ENCODE measurements around the gene NUCB1.
A peak's percentile ranks its signal among the peaks of the same experiment; 100 is the strongest.
"Not testable (repeated sequence)": the region's sequence is repeated elsewhere in the genome, so short reads cannot be mapped to it uniquely, and the experiment has no call there.

Gene NUCB1

DNA sequence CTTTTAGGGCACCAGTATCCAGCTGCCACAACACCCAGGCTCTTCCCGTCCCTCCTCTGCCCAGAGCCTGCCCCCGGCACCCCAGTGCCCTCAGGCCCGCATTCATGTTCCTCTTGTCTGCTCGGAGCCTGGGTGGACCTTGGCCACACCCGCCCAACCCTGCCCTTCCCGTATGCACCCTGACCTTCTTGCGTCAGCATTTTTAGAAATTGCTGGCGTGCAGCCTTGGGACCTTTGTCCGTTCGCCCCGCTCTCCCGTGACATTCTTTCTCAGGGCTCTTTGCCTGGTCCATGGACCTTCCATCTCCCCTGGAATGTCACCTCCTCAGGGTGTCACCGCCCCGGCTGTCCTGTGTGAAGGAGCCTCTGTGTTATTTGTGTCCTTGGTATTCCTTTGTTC is 7.6 kb downstream of the NUCB1 start:
- no peak for DNase-seq

- DNase-seq = not testable (repeated sequence)
Observed at GRCh38 chr19:48909424-48910077, 9.4 kb downstream of the NUCB1 start.

GRCh38 chr19:48910803-48911202 is 10.7 kb downstream of the NUCB1 start:
- no peak for DNase-seq

DNA sequence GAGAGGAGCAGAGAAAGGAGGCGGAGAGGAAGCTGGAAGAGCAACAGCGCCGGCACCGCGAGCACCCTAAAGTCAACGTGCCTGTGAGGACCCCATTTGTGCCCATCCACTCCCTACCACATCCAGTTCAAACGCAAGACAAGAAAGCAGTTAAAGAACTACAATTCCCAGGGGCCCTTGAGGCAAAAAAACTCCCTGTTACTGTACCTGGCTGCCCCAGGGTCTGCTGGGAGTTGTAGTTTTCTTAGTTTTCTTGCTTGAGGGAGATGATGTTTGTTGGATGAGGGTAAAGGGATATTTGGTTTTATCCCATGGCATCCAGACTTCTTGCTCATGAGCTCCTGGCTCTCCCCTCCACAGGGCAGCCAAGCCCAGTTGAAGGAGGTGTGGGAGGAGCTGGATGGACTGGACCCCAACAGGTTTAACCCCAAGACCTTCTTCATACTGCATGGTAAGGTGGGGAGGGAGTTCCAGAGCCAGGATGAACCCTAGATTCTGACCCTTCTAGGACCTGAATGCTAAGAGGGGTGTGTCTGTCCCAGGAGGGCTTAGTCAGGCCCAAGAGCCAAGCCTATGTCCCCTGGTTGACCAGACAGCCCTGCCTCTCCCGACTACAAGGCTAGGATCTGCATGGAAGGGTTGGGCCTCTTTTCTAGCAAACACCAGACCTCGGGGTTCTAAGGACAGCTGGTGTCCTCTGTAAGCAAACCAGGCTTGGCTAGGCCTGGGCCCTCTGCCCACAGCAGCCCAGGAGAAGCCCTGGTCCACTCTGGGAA is 13.2 kb downstream of the NUCB1 start:
- peak; percentile 72 for DNase-seq

- DNase-seq = no peak
Observed at GRCh38 chr19:48914181-48914580, 14.1 kb downstream of the NUCB1 start.

DNA sequence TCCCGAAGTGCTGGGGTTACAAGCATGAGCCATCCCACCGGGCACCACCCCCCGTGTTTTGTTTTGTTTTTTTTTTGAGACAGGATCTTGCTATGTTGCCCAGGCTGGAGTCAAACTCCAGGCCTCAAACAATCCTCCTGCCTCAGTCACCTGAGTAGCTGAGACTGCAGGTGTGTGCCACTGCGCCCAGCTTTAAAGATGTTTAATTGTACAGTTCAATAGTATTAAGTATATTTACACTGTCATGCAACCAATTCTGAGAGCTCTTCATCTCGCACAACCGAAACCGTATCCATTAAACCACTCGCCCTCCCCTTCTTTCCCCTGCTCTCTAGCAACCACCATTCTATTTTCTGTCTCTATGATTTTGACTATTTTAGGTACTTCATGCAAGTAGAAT is 15.6 kb downstream of the NUCB1 start:
- DNase-seq = no peak

DNA sequence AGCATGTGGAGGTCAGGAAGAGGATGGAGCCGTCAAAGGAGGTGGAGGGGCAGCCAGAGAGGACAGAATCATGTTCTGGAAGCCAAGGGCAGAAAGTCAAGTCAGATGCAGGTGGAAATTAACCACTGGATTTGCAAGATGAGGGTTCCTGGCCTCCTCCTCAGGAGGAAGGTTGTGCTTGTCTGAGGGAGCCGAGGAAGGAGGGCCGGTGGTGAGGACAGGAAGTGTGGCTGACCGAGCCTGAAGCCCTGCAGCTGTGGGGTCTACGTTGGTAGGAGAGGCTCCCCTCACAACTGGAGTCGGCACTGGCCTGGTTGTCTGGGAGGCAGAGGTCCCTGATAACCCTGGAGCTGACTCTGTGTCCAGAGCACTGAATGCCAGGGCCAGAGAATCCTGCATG is 18.0 kb downstream of the NUCB1 start:
- DNase-seq = no peak

DNA sequence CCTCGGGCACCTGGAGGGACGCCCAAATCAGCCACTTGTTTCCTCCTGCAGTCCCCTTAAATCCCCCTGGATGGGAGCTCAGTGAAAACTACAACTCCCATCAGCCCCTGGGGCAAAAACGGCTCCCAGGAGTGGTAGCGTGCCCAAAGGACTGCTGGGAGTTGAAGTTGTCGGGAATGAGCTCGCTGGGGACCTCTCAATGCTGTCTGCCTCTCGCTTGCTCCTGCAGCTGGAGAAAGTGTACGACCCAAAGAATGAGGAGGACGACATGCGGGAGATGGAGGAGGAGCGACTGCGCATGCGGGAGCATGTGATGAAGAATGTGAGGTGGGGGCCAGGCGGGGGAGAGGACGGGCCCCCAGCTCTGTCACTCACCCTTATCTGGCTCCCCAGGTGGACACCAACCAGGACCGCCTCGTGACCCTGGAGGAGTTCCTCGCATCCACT is 18.7 kb downstream of the NUCB1 start:
- peak; percentile 68 for DNase-seq

DNA sequence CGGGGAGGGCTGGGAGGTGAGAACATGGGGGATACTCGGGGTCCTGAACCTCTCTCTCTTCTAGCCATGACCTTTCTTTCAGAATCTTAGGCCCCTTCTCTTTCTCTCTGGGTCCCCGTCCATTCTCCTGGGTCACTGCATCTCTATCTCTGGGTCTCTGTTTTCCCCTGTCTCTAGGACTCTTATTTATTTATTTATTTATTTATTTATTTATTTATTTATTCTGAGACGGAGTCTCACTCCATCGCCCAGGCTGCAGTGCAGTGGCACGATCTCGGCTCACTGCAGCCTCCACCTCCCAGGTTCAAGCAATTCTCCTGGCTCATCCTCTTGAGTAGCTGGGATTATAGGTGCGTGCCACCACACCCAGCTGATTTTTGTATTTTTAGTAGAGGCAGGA is 19.2 kb downstream of the NUCB1 start:
- DNase-seq = not testable (repeated sequence)

GRCh38 chr19:48920949-48921348 is 20.8 kb downstream of the NUCB1 start:
- no peak for DNase-seq

DNA sequence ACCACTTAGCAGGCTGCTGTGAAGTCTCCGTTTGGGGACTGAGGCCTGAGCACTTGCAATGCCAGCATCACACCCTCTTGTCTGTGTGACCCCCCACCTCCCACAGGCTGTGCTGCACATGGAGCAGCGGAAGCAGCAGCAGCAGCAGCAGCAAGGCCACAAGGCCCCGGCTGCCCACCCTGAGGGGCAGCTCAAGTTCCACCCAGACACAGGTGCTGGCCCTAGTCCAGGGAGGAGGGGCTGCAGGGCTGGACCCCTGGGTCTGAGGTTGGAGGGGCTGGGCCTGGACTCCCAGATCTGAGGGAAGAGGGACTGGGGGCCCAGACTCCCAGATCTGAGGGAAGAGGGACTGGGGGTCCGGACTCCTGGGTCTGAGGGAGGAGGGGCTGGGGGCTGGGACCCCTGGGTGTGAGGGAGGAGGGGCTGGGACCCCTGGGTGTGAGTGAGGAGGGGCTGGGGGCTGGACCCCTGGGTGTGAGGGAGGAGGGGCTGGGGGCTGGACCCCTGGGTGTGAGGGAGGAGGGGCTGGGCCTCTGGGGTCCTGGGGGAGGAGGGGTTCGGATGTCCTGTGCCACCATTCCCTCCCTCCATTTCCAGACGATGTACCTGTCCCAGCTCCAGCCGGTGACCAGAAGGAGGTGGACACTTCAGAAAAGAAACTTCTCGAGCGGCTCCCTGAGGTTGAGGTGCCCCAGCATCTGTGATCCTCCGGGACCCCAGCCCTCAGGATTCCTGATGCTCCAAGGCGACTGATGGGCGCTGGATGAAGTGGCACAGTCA is 21.8 kb downstream of the NUCB1 start:
- no peak for DNase-seq

- DNase-seq = no peak
Observed at GRCh38 chr19:48922548-48923490, 22.7 kb downstream of the NUCB1 start.

GRCh38 chr19:48925240-48925843 is 25.2 kb downstream of the NUCB1 start:
- no peak for DNase-seq

DNA sequence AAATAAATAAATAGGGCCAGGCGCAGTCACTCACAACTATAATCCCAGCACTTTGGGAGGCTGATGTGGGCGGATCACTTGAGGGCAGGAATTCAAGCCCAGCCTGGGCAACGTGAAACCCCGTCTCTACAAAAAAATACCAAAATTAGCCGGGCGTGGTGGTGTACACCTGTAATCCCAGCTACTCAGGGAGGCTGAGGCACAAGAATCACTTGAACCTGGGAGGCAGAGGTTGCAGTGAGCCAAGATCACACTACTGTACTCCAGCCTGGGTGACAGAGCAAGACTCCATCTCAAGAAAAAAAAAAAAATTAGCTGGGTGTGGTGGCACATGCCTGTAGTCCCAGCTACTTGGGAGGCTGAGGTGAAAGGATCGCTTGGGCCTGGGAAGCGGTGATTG is 25.8 kb downstream of the NUCB1 start:
- DNase-seq = not testable (repeated sequence)

GRCh38 chr19:48926909-48927308 is 26.8 kb downstream of the NUCB1 start:
- peak; percentile 53 for DNase-seq

- not testable (repeated sequence) for DNase-seq
Observed at GRCh38 chr19:48927692-48928091, 27.6 kb downstream of the NUCB1 start.

GRCh38 chr19:48928164-48929025 is 28.3 kb downstream of the NUCB1 start:
- no peak for DNase-seq

DNA sequence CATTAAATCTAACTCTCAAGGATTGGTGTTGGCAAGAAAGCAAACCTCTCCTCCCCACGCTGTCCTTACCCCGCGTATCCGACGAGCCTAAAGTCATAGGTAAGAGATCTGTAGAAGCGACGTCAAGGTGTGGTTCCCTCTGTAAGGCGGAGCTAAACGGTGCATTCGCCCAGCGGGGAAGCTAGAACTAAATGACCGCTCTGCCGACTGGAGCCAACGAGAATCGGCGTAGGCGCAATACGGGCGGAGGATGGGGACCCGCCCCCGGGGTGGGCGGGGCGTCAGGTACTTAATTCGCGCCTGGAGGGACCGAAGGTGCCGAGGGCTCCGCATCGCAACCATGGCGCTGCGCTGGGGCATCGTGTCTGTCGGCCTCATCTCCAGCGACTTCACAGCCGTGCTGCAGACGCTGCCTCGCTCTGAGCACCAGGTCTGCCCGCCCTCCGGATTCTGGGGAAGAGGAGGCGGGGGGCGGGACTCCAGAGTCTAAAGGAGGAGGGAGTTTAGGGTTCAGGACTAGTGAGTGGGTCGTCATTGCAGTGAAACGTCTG is 33.3 kb downstream of the NUCB1 start, which contains the start of gene DHDH:
Gene DHDH, plus strand, starts transcription at position 318 of the 551 bp plus-strand sequence. Its CDS starts 23 bp downstream, at position 341.
- DNase-seq = peak; percentile 87

DNA sequence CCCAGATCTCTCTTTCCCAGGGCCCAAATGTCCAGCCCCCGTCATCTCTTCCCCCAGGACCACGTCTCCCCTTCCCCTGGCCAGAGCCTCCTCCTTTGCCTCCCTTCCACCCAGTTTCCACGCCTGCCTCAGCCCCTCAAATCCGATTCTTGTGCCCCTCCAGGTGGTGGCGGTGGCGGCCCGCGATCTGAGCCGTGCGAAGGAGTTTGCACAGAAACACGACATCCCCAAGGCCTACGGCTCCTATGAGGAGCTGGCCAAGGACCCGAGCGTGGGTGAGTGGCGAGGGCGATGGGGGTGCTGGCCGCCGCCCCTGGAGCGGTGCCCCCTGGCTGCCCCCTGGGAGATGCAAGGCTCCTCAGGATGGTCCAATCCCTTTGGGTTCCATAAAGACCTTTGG is 34.7 kb downstream of the NUCB1 start:
- DNase-seq = peak; percentile 48

DNA sequence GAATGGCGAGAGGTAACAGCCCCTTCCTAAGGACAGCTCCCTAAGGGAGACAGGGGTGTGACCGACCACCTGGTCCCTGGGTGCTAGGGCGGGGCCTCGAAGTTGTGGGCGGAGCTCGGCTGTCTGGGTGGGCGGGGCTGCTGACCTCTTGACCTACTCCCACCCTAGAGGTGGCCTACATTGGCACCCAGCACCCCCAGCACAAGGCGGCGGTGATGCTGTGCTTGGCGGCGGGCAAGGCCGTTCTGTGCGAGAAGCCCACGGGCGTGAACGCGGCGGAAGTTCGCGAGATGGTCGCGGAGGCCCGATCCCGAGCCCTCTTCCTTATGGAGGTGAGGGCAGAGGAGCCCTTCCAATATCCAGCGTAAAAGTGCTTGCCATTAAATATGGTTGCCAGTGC is 35.8 kb downstream of the NUCB1 start:
- DNase-seq = no peak

DNA sequence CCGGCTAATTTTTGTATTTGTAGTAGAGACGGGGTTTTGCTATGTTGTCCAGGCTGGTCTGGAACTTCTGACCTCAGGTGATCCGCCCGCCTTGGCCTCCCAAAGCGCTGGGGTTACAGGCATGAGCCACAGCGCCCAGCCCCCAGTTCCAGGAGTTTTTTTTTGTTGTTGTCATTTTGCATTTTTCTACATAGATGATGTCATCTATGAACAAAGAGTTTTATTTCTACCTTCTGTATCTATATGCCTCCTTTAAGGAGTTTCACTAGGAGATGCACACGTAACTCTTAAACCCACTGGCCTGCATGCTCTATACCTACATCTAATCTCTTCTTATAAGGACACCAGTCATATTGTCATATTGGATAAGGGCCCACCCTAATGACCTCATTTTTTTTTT is 38.1 kb downstream of the NUCB1 start:
- DNase-seq = no peak

All from hematopoietic multipotent progenitor cell treated with erythropoietin and hydrocortisone succinate and interleukin-3 and kit ligand, for 4 days (in vitro differentiated cells).